Smooth muscle cell (in vitro differentiated cells): ENCODE data around the gene CLIP2. TPM values are rescaled to one million over a fixed set of nuclear protein-coding genes. Genes with fewer than 3 reads are reported as not detected.

Experiments
- DNase-seq: peaks from one replicate; lab custom pipeline; 2025; ENCODE audit not compliant: unreplicated experiment; lab: John Stamatoyannopoulos, UW
- H2AFZ ChIP-seq: fragments of 200-600 bp; sonication (generic); 2 replicates; pipeline ENCODE4 v1.6.0; 2016; ENCODE audit warnings: antibody characterized with exemption, low read depth, mild to moderate bottlenecking
- H3F3A ChIP-seq: fragments of 200-600 bp; sonication (generic); 2 replicates; pipeline ENCODE4 v1.6.0; 2017; ENCODE audit warnings: antibody characterized with exemption, low read depth
- H3K27ac ChIP-seq: fragments of 200-600 bp; sonication (generic); 2 replicates; pipeline ENCODE4 v1.5.1; 2016; ENCODE audit warnings: low read depth, mild to moderate bottlenecking
- H3K27me3 ChIP-seq: fragments of 200-600 bp; sonication (generic); 2 replicates; pipeline ENCODE4 v1.6.1; 2016; ENCODE audit warnings: low read depth, mild to moderate bottlenecking
- H3K36me3 ChIP-seq: fragments of 200-600 bp; sonication (generic); 2 replicates; pipeline ENCODE4 v1.5.1; 2016; ENCODE audit warnings: low read depth
- H3K4me1 ChIP-seq: fragments of 200-600 bp; sonication (generic); 2 replicates; pipeline ENCODE4 v1.5.1; 2016; ENCODE audit warnings: low read depth
- H3K4me2 ChIP-seq: fragments of 200-600 bp; sonication (generic); 2 replicates; pipeline ENCODE4 v1.6.0; 2016; ENCODE audit warnings: mild to moderate bottlenecking
- H3K4me3 ChIP-seq: fragments of 200-600 bp; sonication (generic); 2 replicates; pipeline ENCODE4 v1.5.1; 2016; ENCODE audit warnings: mild to moderate bottlenecking
- H3K79me2 ChIP-seq: fragments of 200-600 bp; sonication (generic); 2 replicates; pipeline ENCODE4 v1.6.0; 2016; ENCODE audit warnings: low read depth, mild to moderate bottlenecking
- H3K9ac ChIP-seq: fragments of 200-600 bp; sonication (generic); 2 replicates; pipeline ENCODE4 v1.6.0; 2016; ENCODE audit warnings: low read depth
- H3K9me3 ChIP-seq: fragments of 200-600 bp; sonication (generic); replicated peaks from 2 replicates; pipeline ENCODE4 v1.5.1; 2016; ENCODE audit warnings: low read depth
- H4K20me1 ChIP-seq: fragments of 200-600 bp; sonication (generic); 2 replicates; pipeline ENCODE4 v1.6.0; 2016; ENCODE audit warnings: low read depth
- whole genome bisulfite sequencing: methylation state at CpG from one replicate; pipeline ENCODE4 v1.1.7; 2016; ENCODE audit warnings: low lambda C conversion rate; 5-methylcytosine and 5-hydroxymethylcytosine counted together
- polyA plus RNA-seq: library from polyadenylated mRNA; unstranded; fragments of >200 nt; fragmentation: Nextera tagmentation; extraction: Ambion mirVana; gene quantifications from 2 replicates; pipeline ENCODE4 v1.2.1, GENCODE V29; 2016
- total RNA-seq: library from RNA; depleted of rRNA; stranded (reverse); fragments of >200 nt; gene quantifications from 2 replicates; pipeline ENCODE4 v1.2.3, GENCODE V29; 2014
- TF ChIP-seq, protein P1 (sequence below): fragments of 200-600 bp; sonication (generic); IDR thresholded peaks from 2 replicates; pipeline ENCODE4 v1.5.1; 2017; ENCODE audit warnings: borderline replicate concordance, mild to moderate bottlenecking, antibody characterized with exemption; ENCODE audit not compliant: insufficient read depth, poor library complexity, severe bottlenecking

The CLIP2 gene
- total and polyA plus RNA-seq, 2 experiments from 2014 or later = 12.1 to 23.3 TPM

DNA sequence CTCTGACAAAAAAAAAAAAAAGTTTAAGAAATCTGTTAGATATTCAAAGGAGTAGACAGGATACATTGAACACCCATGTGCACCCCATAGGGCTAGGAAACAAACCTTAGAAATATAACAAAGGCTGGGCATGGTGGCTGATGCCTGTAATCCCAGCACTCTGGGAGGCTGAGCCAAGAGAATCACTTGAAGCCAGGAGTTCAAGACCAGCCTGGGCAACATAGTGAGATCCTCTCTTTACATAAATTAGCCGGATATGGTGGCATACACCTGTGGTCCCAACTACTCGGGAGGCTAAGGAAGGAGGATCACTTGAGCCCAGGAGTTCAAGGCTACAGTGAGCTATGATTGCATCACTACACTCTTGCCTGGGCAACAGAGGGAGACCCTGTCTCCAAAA lies 15.3 kb downstream of the CLIP2 start:
- Histone ChIP-seq H3K36me3 (no peaks in the 10 kb centered on the region), H4K20me1 (peaks cover 100% of the 10 kb centered on the region), H3K9me3 (no peaks in the 10 kb centered on the region), H3K27me3 (no peaks in the 10 kb centered on the region), H3K4me1 (peaks cover 5% of the 10 kb centered on the region), H3F3A (no peaks in the 10 kb centered on the region), H3K27ac (no peak overlapping the region), H3K9ac (no peak overlapping the region), H3K4me3 (no peak overlapping the region), H2AFZ (no peak overlapping the region), H3K4me2 (no peak overlapping the region), H3K79me2 (peaks cover 66% of the 10 kb centered on the region)
- WGBS = 98% methylated on average over 2 of the region's 2 CpGs
- TF ChIP-seq, protein P1, sequence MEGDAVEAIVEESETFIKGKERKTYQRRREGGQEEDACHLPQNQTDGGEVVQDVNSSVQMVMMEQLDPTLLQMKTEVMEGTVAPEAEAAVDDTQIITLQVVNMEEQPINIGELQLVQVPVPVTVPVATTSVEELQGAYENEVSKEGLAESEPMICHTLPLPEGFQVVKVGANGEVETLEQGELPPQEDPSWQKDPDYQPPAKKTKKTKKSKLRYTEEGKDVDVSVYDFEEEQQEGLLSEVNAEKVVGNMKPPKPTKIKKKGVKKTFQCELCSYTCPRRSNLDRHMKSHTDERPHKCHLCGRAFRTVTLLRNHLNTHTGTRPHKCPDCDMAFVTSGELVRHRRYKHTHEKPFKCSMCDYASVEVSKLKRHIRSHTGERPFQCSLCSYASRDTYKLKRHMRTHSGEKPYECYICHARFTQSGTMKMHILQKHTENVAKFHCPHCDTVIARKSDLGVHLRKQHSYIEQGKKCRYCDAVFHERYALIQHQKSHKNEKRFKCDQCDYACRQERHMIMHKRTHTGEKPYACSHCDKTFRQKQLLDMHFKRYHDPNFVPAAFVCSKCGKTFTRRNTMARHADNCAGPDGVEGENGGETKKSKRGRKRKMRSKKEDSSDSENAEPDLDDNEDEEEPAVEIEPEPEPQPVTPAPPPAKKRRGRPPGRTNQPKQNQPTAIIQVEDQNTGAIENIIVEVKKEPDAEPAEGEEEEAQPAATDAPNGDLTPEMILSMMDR = no peak
- no peak for DNase-seq

DNA sequence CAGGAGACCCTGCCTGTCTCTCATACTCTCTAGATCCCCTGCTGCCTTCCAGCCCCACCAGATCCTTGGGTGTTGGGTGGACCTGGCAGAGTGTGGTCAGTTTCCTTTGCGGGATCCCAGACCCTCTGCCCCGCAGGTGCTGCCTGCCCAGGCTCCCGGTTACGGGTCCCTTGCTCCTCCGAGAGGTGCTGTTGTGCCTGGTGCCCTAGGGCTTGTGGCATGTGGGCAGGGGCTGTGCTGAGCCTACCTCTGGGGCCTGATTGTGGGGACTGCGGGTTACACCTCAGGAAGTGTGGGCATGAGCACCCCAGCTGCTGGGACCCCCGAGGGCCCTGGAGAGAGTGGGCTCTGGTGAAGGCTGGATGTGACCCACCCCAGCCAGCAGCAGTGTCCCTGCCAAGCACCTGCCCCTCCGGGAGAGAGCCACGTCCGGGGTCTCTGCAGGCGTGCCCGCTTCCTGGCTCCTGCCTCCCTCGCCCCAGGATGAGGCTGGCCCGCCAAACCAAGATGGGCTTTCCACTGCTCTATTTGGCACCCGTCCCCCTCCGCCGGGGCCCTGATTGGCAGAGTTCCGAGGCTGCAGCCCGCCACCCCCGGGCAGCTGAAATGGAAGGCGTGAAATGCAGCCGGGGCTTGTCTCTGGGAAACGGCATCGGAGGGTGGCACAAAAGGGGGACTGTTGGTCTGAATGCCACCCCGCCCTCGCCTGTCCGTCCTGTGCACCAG lies 17.0 kb downstream of the CLIP2 start:
- Histone ChIP-seq H3K4me2 (no peak overlapping the region), H3K27ac (no peak overlapping the region), H3K27me3 (no peaks in the 10 kb centered on the region), H3F3A (no peaks in the 10 kb centered on the region), H3K36me3 (no peaks in the 10 kb centered on the region), H3K9me3 (no peaks in the 10 kb centered on the region), H2AFZ (no peak overlapping the region), H4K20me1 (peaks cover 100% of the 10 kb centered on the region), H3K9ac (no peak overlapping the region), H3K4me1 (peaks cover 5% of the 10 kb centered on the region), H3K4me3 (no peak overlapping the region), H3K79me2 (peaks cover 53% of the 10 kb centered on the region)
- 95% methylated on average over 27 of the region's 27 CpGs for WGBS
- TF ChIP-seq, protein P1 = no peak
- DNase-seq = no peak

DNA sequence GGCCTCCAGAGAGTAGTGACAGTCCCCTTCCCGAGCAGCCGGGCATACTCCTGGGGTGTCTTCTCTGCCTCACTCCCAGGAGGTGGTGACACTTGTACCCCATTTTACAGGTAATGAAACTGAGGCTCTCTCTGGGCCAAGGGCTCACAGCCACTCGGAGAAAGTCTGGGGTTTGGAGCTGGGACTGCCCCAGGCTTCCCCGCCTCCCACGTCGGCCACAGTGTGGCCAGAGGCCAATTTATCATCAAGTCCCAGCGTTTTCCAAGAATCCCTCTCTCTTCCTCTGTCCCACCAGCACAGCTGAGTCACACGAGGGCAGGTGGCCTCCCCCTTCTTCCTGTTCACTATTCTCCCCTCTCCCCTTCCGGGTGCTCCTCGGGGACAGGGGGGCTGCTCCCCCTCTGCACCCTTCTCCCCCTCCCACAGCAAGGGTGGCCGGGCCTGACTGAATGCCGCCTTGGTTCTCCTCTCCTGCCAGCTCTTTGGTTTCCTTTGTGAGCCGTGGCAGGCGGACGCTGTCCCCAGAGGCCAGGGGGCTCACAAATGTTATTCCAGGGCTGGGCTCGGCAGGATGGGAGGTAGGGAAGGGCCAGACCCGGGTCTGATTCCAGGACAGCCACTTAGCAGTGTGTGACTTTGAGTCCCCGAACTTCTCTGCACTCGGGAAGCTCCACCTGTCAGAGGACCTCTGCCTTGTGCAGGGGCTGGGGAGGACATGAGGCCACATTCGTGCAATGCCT lies 17.7 kb downstream of the CLIP2 start:
- H3K27me3 ChIP-seq = no peaks in the 10 kb centered on the region
- H3K9ac ChIP-seq = no peak overlapping the region
- DNase-seq = no peak
- H3F3A ChIP-seq = no peaks in the 10 kb centered on the region
- peaks cover 100% of the 10 kb centered on the region for H4K20me1 ChIP-seq
- H3K9me3 ChIP-seq = no peaks in the 10 kb centered on the region
- no peak overlapping the region for H2AFZ ChIP-seq
- no peak overlapping the region for H3K4me2 ChIP-seq
- peaks cover 52% of the 10 kb centered on the region for H3K79me2 ChIP-seq
- H3K27ac ChIP-seq = no peak overlapping the region
- H3K36me3 ChIP-seq = no peaks in the 10 kb centered on the region
- no peak overlapping the region for H3K4me3 ChIP-seq
- WGBS = 67% methylated on average over 20 of the region's 20 CpGs
- peaks cover 5% of the 10 kb centered on the region for H3K4me1 ChIP-seq
- TF ChIP-seq, protein P1 = no peak
